MM.1S (cell line): ENCODE results near the gene SAXO1.

Experiments used
- DNase-seq: peaks from one replicate; pipeline ENCODE4 v3.0.0-alpha.2; 2015
- H2AFZ ChIP-seq: fragments of 300-600 bp; sonication (generic); 2 replicates; pipeline ENCODE4 v1.6.0; 2016; ENCODE audit warnings: antibody characterized with exemption, low read length
- H3F3A ChIP-seq: fragments of 300-600 bp; sonication (generic); 2 replicates; pipeline ENCODE4 v1.6.1; 2016; ENCODE audit warnings: mild to moderate bottlenecking, antibody characterized with exemption, low read length, moderate library complexity, mixed read lengths; ENCODE audit not compliant: insufficient read depth
- H3K27ac ChIP-seq: fragments of 300-600 bp; sonication (generic); 2 replicates; pipeline ENCODE4 v1.5.1; 2016; ENCODE audit warnings: mild to moderate bottlenecking, low read length
- H3K27me3 ChIP-seq: fragments of 300-600 bp; sonication (generic); replicated peaks from 2 replicates; pipeline ENCODE4 v1.6.0; 2016; ENCODE audit warnings: low read length; ENCODE audit not compliant: insufficient read depth
- H3K36me3 ChIP-seq: fragments of 300-600 bp; sonication (generic); replicated peaks from 2 replicates; pipeline ENCODE4 v1.6.1; 2016; ENCODE audit warnings: mild to moderate bottlenecking, low read length, mixed read lengths; ENCODE audit not compliant: insufficient read depth
- H3K4me1 ChIP-seq: fragments of 300-600 bp; sonication (generic); 2 replicates; pipeline ENCODE4 v1.6.1; 2016; ENCODE audit warnings: low read length, mixed read lengths
- H3K4me2 ChIP-seq: fragments of 300-600 bp; sonication (generic); 2 replicates; pipeline ENCODE4 v1.6.0; 2016; ENCODE audit warnings: low read depth, low read length
- H3K4me3 ChIP-seq: fragments of 300-600 bp; sonication (generic); 2 replicates; pipeline ENCODE4 v1.5.1; 2016; ENCODE audit warnings: low read length, mixed read lengths
- H3K79me2 ChIP-seq: fragments of 300-600 bp; sonication (generic); 2 replicates; pipeline ENCODE4 v1.6.1; 2016; ENCODE audit warnings: mixed run types, low read length, mixed read lengths
- H3K9ac ChIP-seq: fragments of 300-600 bp; sonication (generic); 2 replicates; pipeline ENCODE4 v1.6.1; 2016; ENCODE audit warnings: low read length, mixed read lengths
- H3K9me2 ChIP-seq: fragments of 300-600 bp; sonication (generic); replicated peaks from 2 replicates; pipeline ENCODE4 v1.6.1; 2016; ENCODE audit warnings: mild to moderate bottlenecking, low read length, mixed read lengths; ENCODE audit not compliant: insufficient read depth
- H3K9me3 ChIP-seq: fragments of 300-600 bp; sonication (generic); replicated peaks from 2 replicates; pipeline ENCODE4 v1.6.1; 2016; ENCODE audit warnings: mild to moderate bottlenecking, low read length, mixed read lengths; ENCODE audit not compliant: insufficient read depth
- H4K20me1 ChIP-seq: fragments of 300-600 bp; sonication (generic); 2 replicates; pipeline ENCODE4 v1.6.1; 2016; ENCODE audit warnings: mild to moderate bottlenecking, low read length, moderate library complexity, mixed read lengths; ENCODE audit not compliant: insufficient read depth
- EZH2 ChIP-seq: fragments of 300-600 bp; sonication (generic); optimal IDR thresholded peaks from 2 replicates; pipeline ENCODE3; 2017; ENCODE audit warnings: low read depth, mild to moderate bottlenecking, antibody characterized with exemption, low read length, mixed read lengths
- EZH2phosphoT487 ChIP-seq: fragments of 300-600 bp; sonication (generic); IDR thresholded peaks from 2 replicates; pipeline ENCODE4 v1.6.1; 2018; ENCODE audit warnings: antibody characterized with exemption, low read length
- TF ChIP-seq, protein P1 (sequence below): fragments of 300-600 bp; sonication (generic); IDR thresholded peaks from 2 replicates; pipeline ENCODE4 v1.5.1; 2016; ENCODE audit warnings: antibody characterized with exemption, low read length, mixed read lengths

Gene SAXO1

DNA sequence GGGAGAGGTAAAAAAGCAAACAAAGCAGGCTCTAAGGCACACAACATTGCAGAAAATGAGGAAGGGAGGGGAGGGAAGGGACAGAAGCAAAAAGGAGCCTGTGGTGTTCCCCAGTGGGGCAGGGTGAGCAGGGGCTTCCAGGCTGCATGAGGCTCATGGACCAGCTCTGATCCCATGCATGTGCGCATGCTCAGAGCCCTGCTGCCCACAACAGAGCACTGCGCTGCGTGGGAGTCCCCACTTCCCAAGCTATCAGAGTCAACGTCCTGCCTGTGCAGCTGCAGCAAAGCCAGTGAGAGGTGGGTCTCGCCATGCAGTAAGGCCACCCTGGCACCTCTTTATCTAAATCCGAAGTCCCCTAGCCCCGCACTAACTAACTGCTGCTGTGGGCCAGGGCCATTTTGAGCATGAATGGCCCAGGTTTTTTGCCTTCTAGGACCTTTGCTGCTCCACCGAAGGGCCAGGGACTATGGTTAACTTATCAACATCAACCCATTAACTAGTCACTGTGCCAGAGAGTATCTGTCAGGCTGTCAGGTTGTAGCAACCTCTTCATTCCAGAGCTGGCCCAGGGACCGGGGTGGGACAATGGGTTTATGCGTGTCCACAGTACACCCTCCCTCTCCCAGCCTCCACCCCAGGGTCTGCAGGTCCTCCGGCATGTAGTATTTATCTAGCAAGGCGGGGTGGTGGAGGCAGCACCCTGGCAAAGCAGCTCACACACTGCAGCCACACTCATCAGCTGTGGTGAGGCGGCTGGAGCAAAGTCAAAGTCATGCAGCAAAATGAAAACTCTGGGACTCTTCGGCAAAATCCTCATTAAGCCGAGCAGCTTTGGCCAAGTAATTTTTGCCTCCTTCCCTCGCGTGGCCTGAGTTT lies 123.6 kb downstream of the SAXO1 start:
- Histone ChIP-seq H3K9ac (no peak overlapping the region), H3K4me2 (no peak overlapping the region), H3K4me1 (no peaks in the 10 kb centered on the region), H3K4me3 (no peak overlapping the region), H4K20me1 (no peaks in the 10 kb centered on the region), H3K9me3 (no peaks in the 10 kb centered on the region), H3K9me2 (no peaks in the 10 kb centered on the region), H3K27me3 (no peaks in the 10 kb centered on the region), H3K27ac (no peak overlapping the region), H2AFZ (no peak overlapping the region), H3K79me2 (no peaks in the 10 kb centered on the region), H3K36me3 (no peaks in the 10 kb centered on the region), H3F3A (no peaks in the 10 kb centered on the region)
- TF ChIP-seq, protein P1, sequence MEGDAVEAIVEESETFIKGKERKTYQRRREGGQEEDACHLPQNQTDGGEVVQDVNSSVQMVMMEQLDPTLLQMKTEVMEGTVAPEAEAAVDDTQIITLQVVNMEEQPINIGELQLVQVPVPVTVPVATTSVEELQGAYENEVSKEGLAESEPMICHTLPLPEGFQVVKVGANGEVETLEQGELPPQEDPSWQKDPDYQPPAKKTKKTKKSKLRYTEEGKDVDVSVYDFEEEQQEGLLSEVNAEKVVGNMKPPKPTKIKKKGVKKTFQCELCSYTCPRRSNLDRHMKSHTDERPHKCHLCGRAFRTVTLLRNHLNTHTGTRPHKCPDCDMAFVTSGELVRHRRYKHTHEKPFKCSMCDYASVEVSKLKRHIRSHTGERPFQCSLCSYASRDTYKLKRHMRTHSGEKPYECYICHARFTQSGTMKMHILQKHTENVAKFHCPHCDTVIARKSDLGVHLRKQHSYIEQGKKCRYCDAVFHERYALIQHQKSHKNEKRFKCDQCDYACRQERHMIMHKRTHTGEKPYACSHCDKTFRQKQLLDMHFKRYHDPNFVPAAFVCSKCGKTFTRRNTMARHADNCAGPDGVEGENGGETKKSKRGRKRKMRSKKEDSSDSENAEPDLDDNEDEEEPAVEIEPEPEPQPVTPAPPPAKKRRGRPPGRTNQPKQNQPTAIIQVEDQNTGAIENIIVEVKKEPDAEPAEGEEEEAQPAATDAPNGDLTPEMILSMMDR: no peak
- TF ChIP-seq EZH2: no peak
- no peak for DNase-seq

- no peak overlapping the region for H3K27ac ChIP-seq
- no peak overlapping the region for H3K4me2 ChIP-seq
- no peak overlapping the region for H2AFZ ChIP-seq
Measured at GRCh38 chr9:18907927-18908625, 124.9 kb downstream of the SAXO1 start.

GRCh38 chr9:18906656-18907395 lies 126.2 kb downstream of the SAXO1 start:
- H4K20me1 ChIP-seq: no peaks in the 10 kb centered on the region
- no peaks in the 10 kb centered on the region for H3K9me3 ChIP-seq
- no peak for DNase-seq
- no peak for TF ChIP-seq EZH2
- TF ChIP-seq, protein P1: no peak
- no peak for TF ChIP-seq EZH2phosphoT487
- no peaks in the 10 kb centered on the region for H3K4me1 ChIP-seq
- no peak overlapping the region for H2AFZ ChIP-seq
- H3K4me3 ChIP-seq: no peak overlapping the region
- no peaks in the 10 kb centered on the region for H3K9me2 ChIP-seq
- no peaks in the 10 kb centered on the region for H3K27me3 ChIP-seq
- H3F3A ChIP-seq: no peaks in the 10 kb centered on the region
- H3K9ac ChIP-seq: no peak overlapping the region
- H3K36me3 ChIP-seq: no peaks in the 10 kb centered on the region
- H3K4me2 ChIP-seq: no peak overlapping the region
- no peaks in the 10 kb centered on the region for H3K79me2 ChIP-seq
- H3K27ac ChIP-seq: no peak overlapping the region

More at GRCh38 chr9:18907927-18908625, 124.9 kb downstream of the SAXO1 start:
- Histone ChIP-seq H3K9ac (no peak overlapping the region), H3K79me2 (no peaks in the 10 kb centered on the region), H4K20me1 (no peaks in the 10 kb centered on the region), H3K36me3 (no peaks in the 10 kb centered on the region), H3K9me2 (no peaks in the 10 kb centered on the region), H3F3A (no peaks in the 10 kb centered on the region), H3K27me3 (no peaks in the 10 kb centered on the region), H3K9me3 (no peaks in the 10 kb centered on the region), H3K4me1 (no peaks in the 10 kb centered on the region), H3K4me3 (no peak overlapping the region)
- TF ChIP-seq EZH2phosphoT487: no peak
- no peak for TF ChIP-seq EZH2
- TF ChIP-seq, protein P1: no peak
- DNase-seq: no peak
